GM13976 (cell line): ENCODE measurements around the gene FOXL3.
"Not testable (repeated sequence)": the region's sequence is repeated elsewhere in the genome, so short reads cannot be mapped to it uniquely, and the experiment has no call there.

Experiments used
- DNase-seq: peaks from one replicate; pipeline ENCODE4 v3.0.0; 2012; ENCODE audit warnings: low spot score
- in situ Hi-C: fragments of 300-500 bp; cut with MboI; formaldehyde crosslinking; loops from one replicate; pipeline ENCODE4 v1.12.0; 2022; ENCODE audit warnings: low sequenced_read_pairs, mixed read lengths, inconsistent platforms; ENCODE audit not compliant: unreplicated experiment
- TF ChIP-seq, protein P1 (sequence below): IDR thresholded peaks from 2 replicates; pipeline ENCODE4 v1.5.1; 2012; ENCODE audit warnings: borderline replicate concordance, mild to moderate bottlenecking; ENCODE audit not compliant: insufficient read depth; ENCODE audit errors: extremely low read depth, missing control alignments, control extremely low read depth

FOXL3 gene

DNA sequence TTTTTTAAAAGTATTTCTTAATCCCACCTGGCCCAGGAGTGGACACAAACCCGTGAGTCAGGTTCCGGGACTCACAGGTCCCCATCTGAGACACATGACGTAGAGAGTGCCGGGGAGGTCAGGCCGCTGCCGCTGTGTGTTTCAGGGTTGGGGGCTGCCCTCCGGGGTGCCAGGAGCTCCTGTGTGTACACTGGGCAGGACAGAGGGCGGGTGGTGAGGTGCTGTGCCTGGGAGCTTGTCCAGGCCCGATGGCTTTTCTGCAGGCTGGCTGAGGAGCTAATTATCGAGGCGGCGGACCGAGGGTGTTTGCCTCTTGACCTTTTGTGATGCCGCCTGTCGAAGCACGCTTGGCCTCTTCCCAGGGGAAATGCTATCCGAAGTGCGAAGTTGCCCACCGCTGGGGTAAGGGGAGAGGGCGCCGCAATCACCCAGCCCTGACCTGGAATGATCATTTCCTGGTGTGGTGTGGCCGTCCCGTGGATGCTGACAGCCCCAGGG lies 42.1 kb downstream of the FOXL3 start:
- in situ Hi-C loops, result no loop called here
- TF ChIP-seq, protein P1, sequence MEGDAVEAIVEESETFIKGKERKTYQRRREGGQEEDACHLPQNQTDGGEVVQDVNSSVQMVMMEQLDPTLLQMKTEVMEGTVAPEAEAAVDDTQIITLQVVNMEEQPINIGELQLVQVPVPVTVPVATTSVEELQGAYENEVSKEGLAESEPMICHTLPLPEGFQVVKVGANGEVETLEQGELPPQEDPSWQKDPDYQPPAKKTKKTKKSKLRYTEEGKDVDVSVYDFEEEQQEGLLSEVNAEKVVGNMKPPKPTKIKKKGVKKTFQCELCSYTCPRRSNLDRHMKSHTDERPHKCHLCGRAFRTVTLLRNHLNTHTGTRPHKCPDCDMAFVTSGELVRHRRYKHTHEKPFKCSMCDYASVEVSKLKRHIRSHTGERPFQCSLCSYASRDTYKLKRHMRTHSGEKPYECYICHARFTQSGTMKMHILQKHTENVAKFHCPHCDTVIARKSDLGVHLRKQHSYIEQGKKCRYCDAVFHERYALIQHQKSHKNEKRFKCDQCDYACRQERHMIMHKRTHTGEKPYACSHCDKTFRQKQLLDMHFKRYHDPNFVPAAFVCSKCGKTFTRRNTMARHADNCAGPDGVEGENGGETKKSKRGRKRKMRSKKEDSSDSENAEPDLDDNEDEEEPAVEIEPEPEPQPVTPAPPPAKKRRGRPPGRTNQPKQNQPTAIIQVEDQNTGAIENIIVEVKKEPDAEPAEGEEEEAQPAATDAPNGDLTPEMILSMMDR, result no peak
- no peak for DNase-seq

DNA sequence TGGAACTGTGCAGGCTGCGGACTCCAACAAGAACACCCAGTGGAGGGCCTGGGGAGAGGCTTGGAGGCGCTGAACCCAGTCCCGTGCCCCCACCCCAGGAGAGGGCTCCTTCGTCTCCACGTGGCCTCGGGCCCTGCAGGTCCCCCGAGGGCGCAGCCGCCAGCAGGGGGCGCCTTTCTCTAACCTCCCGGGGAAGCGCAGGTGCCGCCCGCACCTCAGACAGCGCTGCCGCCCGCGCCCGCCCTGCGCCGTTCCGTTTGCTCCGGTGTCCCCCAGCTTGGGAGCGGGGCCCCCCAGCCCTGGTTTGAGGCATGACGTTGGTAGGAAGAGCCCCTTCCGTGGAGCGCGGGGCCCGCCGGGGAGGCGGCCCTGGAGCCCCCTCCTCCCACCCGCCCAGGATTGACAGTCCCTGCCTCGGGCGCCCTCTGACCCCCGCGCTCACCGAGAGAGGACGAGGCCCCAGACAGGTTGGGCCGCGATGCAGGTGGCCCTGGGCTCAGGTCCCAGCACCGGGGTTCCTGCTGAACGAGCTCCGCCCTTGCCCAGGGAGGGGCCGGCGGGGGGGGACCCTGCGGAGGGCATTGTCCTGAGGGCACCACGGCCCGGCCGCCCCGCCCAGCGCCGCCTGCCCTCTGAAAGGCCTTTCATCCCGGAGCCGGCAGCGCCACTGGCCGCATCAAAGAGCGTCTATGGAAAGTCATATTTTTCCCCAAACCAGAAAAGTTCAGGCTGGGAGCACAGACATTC lies 42.8 kb downstream of the FOXL3 start:
- peak; percentile 91 for DNase-seq
- TF ChIP-seq, protein P1, result peak; percentile 62
- in situ Hi-C loops, result no loop called here

DNA sequence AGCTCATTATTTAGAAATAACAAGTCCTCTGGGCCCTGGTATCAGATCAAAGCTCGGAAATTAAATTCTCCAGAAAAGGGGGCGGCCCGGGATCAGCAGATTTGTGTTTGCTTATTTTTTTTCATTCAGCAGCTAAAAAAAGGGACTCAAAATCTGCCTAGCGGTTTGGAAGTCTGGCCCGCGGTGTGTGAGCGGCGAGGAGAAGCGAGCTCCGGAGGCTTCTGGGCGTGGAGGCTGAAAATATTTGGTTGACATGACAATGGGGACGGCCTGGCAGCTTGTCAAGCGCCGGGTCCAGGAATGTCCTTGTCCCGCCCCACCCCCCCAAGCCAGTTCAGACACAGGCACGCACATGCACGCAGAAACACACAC lies 43.4 kb downstream of the FOXL3 start:
- in situ Hi-C loops, result no loop called here
- DNase-seq, result no peak
- TF ChIP-seq, protein P1, result no peak

DNA sequence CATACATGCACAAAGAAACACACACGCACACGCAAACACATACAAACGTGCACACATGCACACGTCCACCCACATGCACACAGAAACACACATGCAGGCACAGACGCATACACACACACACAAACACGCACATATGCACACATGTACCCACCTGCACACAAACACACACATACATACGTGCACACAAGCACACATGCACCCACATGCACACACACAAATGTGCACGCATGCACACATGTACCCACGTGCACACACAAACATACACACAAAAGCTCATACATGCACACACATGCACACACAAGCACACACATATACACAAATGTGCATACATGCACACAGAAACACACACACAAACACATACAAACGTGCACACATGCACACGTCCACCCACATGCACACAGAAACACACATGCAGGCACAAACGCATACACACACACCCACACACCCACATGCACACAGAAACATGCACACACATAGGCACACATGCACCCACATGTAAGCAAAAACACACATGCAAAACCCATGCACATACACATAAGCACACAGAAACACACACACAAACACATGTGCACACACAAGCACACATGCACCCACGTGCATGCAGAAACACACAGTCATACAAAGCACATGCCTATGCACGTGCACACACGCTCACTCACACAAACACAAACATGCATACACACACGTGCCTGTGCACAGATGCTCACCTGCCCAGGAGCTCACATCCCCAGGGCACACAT lies 44.8 kb downstream of the FOXL3 start:
- no peak for DNase-seq
- TF ChIP-seq, protein P1, result no peak
- in situ Hi-C loops, result no loop called here

DNA sequence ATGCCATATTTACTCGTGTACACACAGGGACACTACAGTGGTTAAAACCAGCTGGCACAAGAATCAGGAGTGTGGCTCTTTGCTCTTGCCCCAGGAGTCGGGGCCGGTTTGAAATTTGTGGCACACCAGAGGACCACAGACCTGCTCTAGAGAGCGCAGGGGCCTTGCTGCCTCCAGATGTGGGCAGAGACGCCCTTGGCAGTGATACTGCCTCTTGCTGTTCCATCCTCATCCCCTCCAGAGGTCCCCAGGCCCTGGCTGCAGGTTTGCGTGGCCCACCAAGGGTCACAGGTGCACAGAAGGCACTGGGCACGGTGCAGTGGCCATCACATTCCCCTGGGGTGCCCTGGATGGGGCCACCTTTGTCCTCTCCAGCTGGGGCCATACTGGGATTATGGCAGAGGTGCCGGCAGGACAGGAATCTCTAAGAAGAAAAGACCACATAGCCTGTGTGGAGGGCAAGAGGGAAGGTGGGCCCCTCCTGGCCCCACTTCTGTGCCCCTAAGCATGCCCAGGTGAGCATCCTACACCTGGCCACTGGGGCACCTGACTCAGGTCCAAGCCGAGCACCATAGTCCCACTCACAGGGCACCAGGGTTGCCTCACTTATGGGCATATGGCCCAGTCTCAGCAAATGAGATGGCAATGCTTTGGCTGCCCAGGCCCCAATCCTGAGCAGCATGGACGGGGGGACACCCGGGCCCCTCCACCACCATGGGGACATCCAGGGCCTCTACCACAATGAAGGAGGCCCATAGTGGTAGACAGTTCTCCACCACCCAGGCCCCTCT lies 45.6 kb downstream of the FOXL3 start:
- TF ChIP-seq, protein P1, result no peak
- DNase-seq, result no peak
- in situ Hi-C loops, result no loop called here

DNA sequence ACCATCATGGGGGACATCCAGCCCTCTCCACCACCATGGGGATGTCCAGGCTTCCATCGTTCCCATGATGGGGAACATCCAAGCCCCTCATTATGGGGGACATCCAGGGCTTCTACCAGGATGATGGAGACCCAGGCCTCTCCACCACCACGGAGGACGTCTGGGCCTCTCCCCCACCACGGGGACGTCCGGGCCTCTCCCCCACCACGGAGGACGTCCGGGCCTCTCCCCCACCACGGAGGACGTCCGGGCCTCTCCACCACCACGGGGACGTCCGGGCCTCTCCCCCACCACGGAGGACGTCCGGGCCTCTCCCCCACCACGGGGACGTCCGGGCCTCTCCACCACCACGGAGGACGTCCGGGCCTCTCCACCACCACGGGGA lies 46.2 kb downstream of the FOXL3 start:
- DNase-seq, in situ Hi-C loops: not testable (repeated sequence)
